Keratinocyte (primary cell): ENCODE data around the gene CLIP4. TPM values are rescaled to one million over a fixed set of nuclear protein-coding genes. Genes with fewer than 3 reads are reported as not detected.
"Not testable (repeated sequence)": the region's sequence is repeated elsewhere in the genome, so short reads cannot be mapped to it uniquely, and the experiment has no call there.

ENCODE experiments used
- DNase-seq: peaks from one replicate; pipeline ENCODE4 v3.0.0-alpha.2; 2011; ENCODE audit warnings: low read depth, missing footprints, low spot score
- FAIRE-seq: peaks from 2 replicates; lab custom pipeline; 2011; peaks lifted over from hg19 to GRCh38; lab: Jason Lieb, UNC
- H2AFZ ChIP-seq: 2 replicates; pipeline ENCODE4 v1.6.0; 2012; ENCODE audit warnings: low read length, control low read depth, inconsistent platforms; ENCODE audit not compliant: control insufficient read depth
- H3K27ac ChIP-seq: 2 replicates; pipeline ENCODE4 v1.5.1; 2011; ENCODE audit warnings: low read length; ENCODE audit not compliant: control insufficient read depth, insufficient read depth
- H3K27me3 ChIP-seq: 3 replicates; pipeline ENCODE4 v1.6.0; 2011; ENCODE audit warnings: low read length; ENCODE audit not compliant: control insufficient read depth, insufficient read depth; ENCODE audit errors: extremely low read depth
- H3K36me3 ChIP-seq, 2 experiments: 2 replicates in 1 of 2; 3 replicates in 1 of 2; pipeline ENCODE4 v1.5.1; 2011; ENCODE audit warnings: low read length in 2 of 2, mild to moderate bottlenecking in 1 of 2; ENCODE audit not compliant: control insufficient read depth in 2 of 2, insufficient read depth in 2 of 2; ENCODE audit errors: extremely low read depth in 1 of 2
- H3K4me1 ChIP-seq: 3 replicates; pipeline ENCODE4 v1.5.1; 2011; ENCODE audit warnings: low read length; ENCODE audit not compliant: control insufficient read depth, insufficient read depth; ENCODE audit errors: extremely low read depth
- H3K4me2 ChIP-seq: 3 replicates; pipeline ENCODE4 v1.6.0; 2011; ENCODE audit warnings: low read depth, low read length; ENCODE audit not compliant: control insufficient read depth, insufficient read depth; ENCODE audit errors: extremely low read depth
- H3K4me3 ChIP-seq, 3 experiments: fragments of 200-600 bp in 1 of 3; sonication (generic) in 1 of 3; 2 replicates in 2 of 3; 3 replicates in 1 of 3; pipeline ENCODE4 v1.5.1; 2011 to 2016; ENCODE audit warnings: low read length in 3 of 3, mild to moderate bottlenecking in 3 of 3, control low read depth in 2 of 3, inconsistent platforms in 1 of 3, low read depth in 1 of 3, mixed read lengths in 1 of 3, mixed run types in 1 of 3, moderate library complexity in 1 of 3; ENCODE audit not compliant: control insufficient read depth in 2 of 3, insufficient read depth in 2 of 3; ENCODE audit errors: extremely low read depth in 1 of 3
- H3K79me2 ChIP-seq: 2 replicates; pipeline ENCODE4 v1.6.0; 2012; ENCODE audit warnings: low read length; ENCODE audit not compliant: control insufficient read depth, insufficient read depth
- H3K9ac ChIP-seq: 3 replicates; pipeline ENCODE4 v1.6.0; 2011; ENCODE audit warnings: low read length; ENCODE audit not compliant: control insufficient read depth, insufficient read depth; ENCODE audit errors: extremely low read depth
- H3K9me1 ChIP-seq: 3 replicates; pipeline ENCODE4 v1.6.0; 2011; ENCODE audit warnings: low read length; ENCODE audit not compliant: control insufficient read depth, insufficient read depth; ENCODE audit errors: extremely low read depth
- H3K9me3 ChIP-seq: 2 replicates; pipeline ENCODE4 v1.5.1; 2012; ENCODE audit warnings: low read depth, low read length; ENCODE audit not compliant: control insufficient read depth
- H4K20me1 ChIP-seq: 3 replicates; pipeline ENCODE4 v1.6.0; 2011; ENCODE audit warnings: low read length; ENCODE audit not compliant: control insufficient read depth, insufficient read depth; ENCODE audit errors: extremely low read depth
- EZH2 ChIP-seq: IDR thresholded peaks from one replicate; pipeline ENCODE4 v1.6.1; 2012; ENCODE audit warnings: inconsistent platforms, mild to moderate bottlenecking, low read length, moderate library complexity
- dilution Hi-C: fragments of 300-500 bp; cut with MboI; formaldehyde crosslinking; loops from one replicate; pipeline ENCODE4 v1.7.0; 2020; ENCODE audit warnings: low sequenced_read_pairs; ENCODE audit not compliant: extremely low pct_ligation_motif_present
- polyA plus RNA-seq, 5 experiments: library from polyadenylated mRNA; depleted of rRNA in 3 of 5; stranded (reverse) in 3 of 5; stranded (forward) in 1 of 5; unstranded in 1 of 5; fragments of >200 nt; gene quantifications; 1 replicate in 1 of 5; 2 replicates in 3 of 5; 3 replicates in 1 of 5; pipeline versions ENCODE4 v1.2.1 to v1.2.3, GENCODE V29; 2011 to 2012; ENCODE audit warnings: missing spikeins in 2 of 5, low read depth in 1 of 5, low replicate concordance in 1 of 5
- TF ChIP-seq, protein P1 (sequence below), 3 experiments: IDR thresholded peaks in 1 of 3; conservative IDR thresholded peaks in 1 of 3; optimal IDR thresholded peaks in 1 of 3; 2 replicates in 2 of 3; 3 replicates in 1 of 3; pipeline versions ENCODE3 to v1.5.1; 2011; ENCODE audit warnings: low read length in 3 of 3, mild to moderate bottlenecking in 3 of 3, moderate library complexity in 2 of 3, control low read depth in 1 of 3, inconsistent platforms in 1 of 3; ENCODE audit not compliant: insufficient read depth in 2 of 3; ENCODE audit errors: extremely low read depth in 1 of 3

CLIP4 gene
- polyA plus RNA-seq, 1 donor (not counting 4 experiments of a cell fraction or from before 2014, with no cell fraction given) = 46.6 TPM

DNA sequence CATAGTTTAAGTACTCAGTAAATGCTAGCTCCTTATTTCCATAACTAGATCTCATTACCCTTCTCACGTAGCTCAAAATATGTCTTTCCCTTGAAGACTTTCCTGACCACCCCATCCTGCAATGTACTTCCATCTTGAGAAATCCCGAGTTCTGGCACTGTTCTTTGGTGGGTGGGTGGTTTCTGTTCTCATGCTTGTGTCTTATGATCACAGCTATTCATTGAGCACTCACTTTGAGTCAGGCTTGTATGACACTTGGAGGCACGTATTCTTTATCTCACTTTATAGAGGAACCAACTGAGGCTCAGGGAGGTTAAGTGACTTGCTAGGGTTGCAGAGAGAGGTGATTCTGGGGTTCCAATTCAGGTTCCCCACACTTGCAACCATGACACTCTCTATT lies 9.0 kb upstream of the CLIP4 start:
- H4K20me1 ChIP-seq = no peaks in the 10 kb centered on the region
- dilution Hi-C loops = no loop called here
- TF ChIP-seq EZH2 = no peak
- TF ChIP-seq, protein P1, sequence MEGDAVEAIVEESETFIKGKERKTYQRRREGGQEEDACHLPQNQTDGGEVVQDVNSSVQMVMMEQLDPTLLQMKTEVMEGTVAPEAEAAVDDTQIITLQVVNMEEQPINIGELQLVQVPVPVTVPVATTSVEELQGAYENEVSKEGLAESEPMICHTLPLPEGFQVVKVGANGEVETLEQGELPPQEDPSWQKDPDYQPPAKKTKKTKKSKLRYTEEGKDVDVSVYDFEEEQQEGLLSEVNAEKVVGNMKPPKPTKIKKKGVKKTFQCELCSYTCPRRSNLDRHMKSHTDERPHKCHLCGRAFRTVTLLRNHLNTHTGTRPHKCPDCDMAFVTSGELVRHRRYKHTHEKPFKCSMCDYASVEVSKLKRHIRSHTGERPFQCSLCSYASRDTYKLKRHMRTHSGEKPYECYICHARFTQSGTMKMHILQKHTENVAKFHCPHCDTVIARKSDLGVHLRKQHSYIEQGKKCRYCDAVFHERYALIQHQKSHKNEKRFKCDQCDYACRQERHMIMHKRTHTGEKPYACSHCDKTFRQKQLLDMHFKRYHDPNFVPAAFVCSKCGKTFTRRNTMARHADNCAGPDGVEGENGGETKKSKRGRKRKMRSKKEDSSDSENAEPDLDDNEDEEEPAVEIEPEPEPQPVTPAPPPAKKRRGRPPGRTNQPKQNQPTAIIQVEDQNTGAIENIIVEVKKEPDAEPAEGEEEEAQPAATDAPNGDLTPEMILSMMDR (optimal IDR thresholded peaks at IDR 0.05 in 1 of 3, IDR thresholded peaks at IDR 0.05 in 1 of 3, conservative IDR thresholded peaks at IDR 0.05 in 1 of 3; ENCODE audit: extremely low read depth in 1 of 3, insufficient read depth in 2 of 3, low read length in 3 of 3) = no peak
- no peak for FAIRE-seq
- H3K36me3 ChIP-seq = no peaks in the 10 kb centered on the region
- H3K27me3 ChIP-seq = no peaks in the 10 kb centered on the region
- H2AFZ ChIP-seq = no peak overlapping the region
- no peak overlapping the region for H3K4me2 ChIP-seq
- H3K4me3 ChIP-seq = no peak overlapping the region
- H3K27ac ChIP-seq = no peak overlapping the region
- no peak overlapping the region for H3K9ac ChIP-seq
- no peaks in the 10 kb centered on the region for H3K9me1 ChIP-seq
- H3K9me3 ChIP-seq = no peaks in the 10 kb centered on the region
- no peaks in the 10 kb centered on the region for H3K79me2 ChIP-seq
- H3K4me1 ChIP-seq = peaks cover 19% of the 10 kb centered on the region
- no peak for DNase-seq

DNA sequence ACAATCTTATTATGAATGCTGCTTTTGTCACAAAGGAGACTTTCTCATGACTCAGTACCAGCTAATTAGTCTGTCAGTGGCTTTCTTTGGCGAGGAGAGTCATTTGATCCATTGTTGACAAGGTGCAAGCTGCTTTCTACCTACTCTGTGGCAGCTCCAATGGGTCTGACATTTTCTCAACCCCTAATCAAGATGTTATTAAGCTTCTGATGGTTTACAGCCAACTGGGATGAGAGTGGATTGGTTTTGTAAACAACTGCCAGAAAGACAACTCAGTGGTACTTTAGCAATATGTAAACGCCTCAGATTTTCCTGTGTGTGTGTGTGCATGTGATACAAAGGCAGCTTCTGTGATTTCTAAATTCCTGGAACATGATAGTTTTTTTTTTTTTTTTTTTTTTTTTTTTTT lies 8.2 kb upstream of the CLIP4 start:
- no peak overlapping the region for H3K27ac ChIP-seq

DNA sequence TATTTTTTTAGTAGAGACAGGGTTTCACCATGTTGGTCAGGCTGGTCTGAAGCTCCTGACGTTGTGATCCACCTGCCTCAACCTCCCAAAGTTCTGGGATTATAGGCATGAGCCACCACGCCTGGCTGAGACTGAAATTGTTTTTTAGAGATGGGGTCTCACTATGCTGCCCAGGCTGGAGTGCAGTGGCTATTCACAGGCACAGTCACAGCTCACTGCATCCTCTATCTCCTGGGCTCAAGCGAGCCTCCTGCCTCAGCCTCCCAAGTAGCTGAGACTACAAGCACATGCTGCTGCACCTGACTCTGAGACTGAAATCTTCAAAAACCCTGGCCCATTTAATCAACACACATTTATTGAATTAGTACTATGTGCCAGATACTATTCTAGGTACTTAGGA lies 7.7 kb upstream of the CLIP4 start:
- dilution Hi-C loops, H3K79me2 ChIP-seq, H3K9ac ChIP-seq, FAIRE-seq, H4K20me1 ChIP-seq, H3K9me3 ChIP-seq, H3K27me3 ChIP-seq, H3K4me3 ChIP-seq, H3K9me1 ChIP-seq, H3K36me3 ChIP-seq, H3K4me2 ChIP-seq, DNase-seq, H2AFZ ChIP-seq: not testable (repeated sequence)
- Histone ChIP-seq H3K27ac (peak overlapping the region; percentile 89), H3K4me1 (peaks cover 21% of the 10 kb centered on the region)

More for the DNA sequence above, 8.2 kb upstream of the CLIP4 start:
- dilution Hi-C loops = no loop called here
- H3K9me3 ChIP-seq = no peaks in the 10 kb centered on the region
- no peak overlapping the region for H3K9ac ChIP-seq
- no peak overlapping the region for H3K4me3 ChIP-seq
- TF ChIP-seq EZH2 = no peak
- TF ChIP-seq, protein P1 (optimal IDR thresholded peaks at IDR 0.05 in 1 of 3, IDR thresholded peaks at IDR 0.05 in 1 of 3, conservative IDR thresholded peaks at IDR 0.05 in 1 of 3; ENCODE audit: extremely low read depth in 1 of 3, insufficient read depth in 2 of 3, low read length in 3 of 3) = no peak
- H3K79me2 ChIP-seq = no peaks in the 10 kb centered on the region
- H3K27me3 ChIP-seq = no peaks in the 10 kb centered on the region
- FAIRE-seq (no peak), DNase-seq (no peak)
- H3K4me1 ChIP-seq = peaks cover 21% of the 10 kb centered on the region
- no peaks in the 10 kb centered on the region for H3K36me3 ChIP-seq
- no peak overlapping the region for H3K4me2 ChIP-seq
- H4K20me1 ChIP-seq = no peaks in the 10 kb centered on the region
- no peaks in the 10 kb centered on the region for H3K9me1 ChIP-seq
- no peak overlapping the region for H2AFZ ChIP-seq
